Measurements from ENCODE around the gene SH3BP4. TPM values are rescaled to one million over a fixed set of nuclear protein-coding genes. Genes with fewer than 3 reads are reported as not detected.

Gene SH3BP4
- total RNA-seq, 1 donor from 2014 or later, result 44.1 TPM

DNA sequence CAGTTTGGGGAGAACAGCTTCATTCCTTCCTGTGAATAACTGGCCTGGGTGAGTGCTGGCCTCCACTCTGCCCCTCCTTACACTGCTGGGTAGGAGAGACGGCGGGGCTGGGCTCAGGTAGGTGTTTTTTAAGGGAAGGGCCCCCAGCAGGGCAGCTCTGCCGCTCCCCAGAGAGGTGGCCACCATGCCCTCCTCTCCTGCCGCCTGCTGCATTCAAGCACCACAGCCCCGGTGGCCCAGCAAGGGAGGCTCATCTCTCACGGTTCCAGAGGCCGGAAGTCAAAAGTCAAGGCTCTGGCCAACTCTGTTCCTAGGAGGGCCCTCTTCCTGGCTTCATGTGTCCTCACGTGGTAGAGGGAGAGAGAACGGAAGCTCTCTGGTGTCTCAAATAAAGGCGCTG lies 81.1 kb downstream of the SH3BP4 start:
- DNase-seq (ENCODE audit: low spot score in 2 of 2, unreplicated experiment in 2 of 2), result no peak
- Mint-ChIP-seq H3K4me1 (peaks cover 7% of the 10 kb centered on the region), H3K9me3 (no peaks in the 10 kb centered on the region), H3K27ac (no peak overlapping the region), H3K4me3 (no peak overlapping the region), H3K27me3 (ENCODE audit: low read depth) (no peaks in the 10 kb centered on the region), H3K36me3 (peaks cover 16% of the 10 kb centered on the region)
- TF ChIP-seq, protein P1, sequence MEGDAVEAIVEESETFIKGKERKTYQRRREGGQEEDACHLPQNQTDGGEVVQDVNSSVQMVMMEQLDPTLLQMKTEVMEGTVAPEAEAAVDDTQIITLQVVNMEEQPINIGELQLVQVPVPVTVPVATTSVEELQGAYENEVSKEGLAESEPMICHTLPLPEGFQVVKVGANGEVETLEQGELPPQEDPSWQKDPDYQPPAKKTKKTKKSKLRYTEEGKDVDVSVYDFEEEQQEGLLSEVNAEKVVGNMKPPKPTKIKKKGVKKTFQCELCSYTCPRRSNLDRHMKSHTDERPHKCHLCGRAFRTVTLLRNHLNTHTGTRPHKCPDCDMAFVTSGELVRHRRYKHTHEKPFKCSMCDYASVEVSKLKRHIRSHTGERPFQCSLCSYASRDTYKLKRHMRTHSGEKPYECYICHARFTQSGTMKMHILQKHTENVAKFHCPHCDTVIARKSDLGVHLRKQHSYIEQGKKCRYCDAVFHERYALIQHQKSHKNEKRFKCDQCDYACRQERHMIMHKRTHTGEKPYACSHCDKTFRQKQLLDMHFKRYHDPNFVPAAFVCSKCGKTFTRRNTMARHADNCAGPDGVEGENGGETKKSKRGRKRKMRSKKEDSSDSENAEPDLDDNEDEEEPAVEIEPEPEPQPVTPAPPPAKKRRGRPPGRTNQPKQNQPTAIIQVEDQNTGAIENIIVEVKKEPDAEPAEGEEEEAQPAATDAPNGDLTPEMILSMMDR (IDR thresholded peaks at IDR 0.05; ENCODE audit: unreplicated experiment), result no peak

DNA sequence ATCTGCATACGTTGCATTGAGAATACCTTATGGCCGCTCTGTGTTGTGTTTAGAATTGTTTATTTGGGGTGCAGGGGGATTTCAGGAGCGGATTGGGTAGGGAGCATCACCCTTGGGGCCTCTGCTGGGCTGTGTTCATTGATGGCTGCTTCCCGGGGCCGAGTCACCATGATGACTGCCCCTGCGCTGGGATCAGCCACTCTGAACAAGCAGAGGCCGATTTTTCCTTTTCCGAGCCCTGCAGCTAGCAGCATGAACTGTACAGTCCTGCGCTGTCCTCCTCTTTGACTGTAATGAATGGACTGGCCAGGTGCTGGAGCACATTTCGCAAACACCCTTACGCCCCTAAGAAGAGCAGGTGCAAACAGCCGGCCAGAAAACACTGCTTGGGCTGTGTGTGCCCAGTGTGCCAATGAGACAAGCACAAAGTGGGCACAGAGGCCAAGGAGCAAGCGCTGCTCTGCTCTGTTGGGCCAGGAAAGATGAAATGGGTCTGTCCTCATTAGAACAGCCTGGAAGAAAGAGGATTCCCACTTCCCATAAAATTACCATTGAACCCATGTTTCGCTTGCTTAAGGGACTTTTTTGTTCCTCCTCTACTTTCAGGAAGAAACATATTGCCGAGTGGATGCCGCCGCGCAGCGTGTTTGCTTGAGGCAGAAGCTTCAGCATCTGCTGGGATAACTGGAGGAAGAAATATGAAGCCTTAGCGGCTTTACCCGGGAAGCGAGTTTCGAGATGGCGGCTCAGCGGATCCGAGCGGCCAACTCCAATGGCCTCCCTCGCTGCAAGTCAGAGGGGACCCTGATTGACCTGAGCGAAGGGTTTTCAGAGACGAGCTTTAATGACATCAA lies 82.7 kb downstream of the SH3BP4 start:
- peaks cover 15% of the 10 kb centered on the region for H3K36me3 Mint-ChIP-seq

DNA sequence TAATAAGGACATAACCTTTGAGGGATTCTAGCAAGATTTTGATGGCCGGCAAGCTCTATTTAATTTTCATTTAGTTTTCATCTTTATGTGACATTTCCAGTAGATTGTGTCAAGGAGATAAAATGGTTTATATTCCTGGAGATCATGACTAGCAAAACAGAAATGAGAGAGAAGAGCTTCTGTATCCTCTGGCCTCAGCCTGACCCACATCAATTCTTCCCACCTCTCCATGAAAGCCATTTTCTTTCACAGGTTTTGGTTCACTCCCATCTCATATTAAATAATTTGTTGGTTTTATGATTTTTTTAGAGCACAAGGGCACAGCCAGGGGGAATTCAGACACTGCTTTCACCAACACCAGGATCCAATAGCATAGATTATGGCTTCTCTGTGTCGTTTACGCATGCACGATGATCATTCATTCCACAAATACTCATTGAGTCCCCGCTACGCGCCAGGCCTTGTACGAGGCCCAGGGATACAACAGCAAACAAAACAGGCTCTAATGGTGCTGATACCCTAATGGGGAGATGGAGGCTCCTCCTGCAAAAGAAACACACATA lies 85.9 kb downstream of the SH3BP4 start:
- H3K36me3 Mint-ChIP-seq, result peaks cover 36% of the 10 kb centered on the region
- peaks cover 7% of the 10 kb centered on the region for H3K4me1 Mint-ChIP-seq
- H3K27ac Mint-ChIP-seq, result peak overlapping the region; percentile 31
- no peak overlapping the region for H3K4me3 Mint-ChIP-seq
- DNase-seq (ENCODE audit: low spot score in 2 of 2, unreplicated experiment in 2 of 2), result no peak
- H3K9me3 Mint-ChIP-seq, result no peaks in the 10 kb centered on the region
- TF ChIP-seq, protein P1 (IDR thresholded peaks at IDR 0.05; ENCODE audit: unreplicated experiment), result no peak
- H3K27me3 Mint-ChIP-seq (ENCODE audit: low read depth), result no peaks in the 10 kb centered on the region

More for the DNA sequence above, 82.7 kb downstream of the SH3BP4 start:
- no peak overlapping the region for H3K4me3 Mint-ChIP-seq
- no peaks in the 10 kb centered on the region for H3K27me3 Mint-ChIP-seq (ENCODE audit: low read depth)
- DNase-seq (ENCODE audit: low spot score in 2 of 2, unreplicated experiment in 2 of 2), result no peak
- no peaks in the 10 kb centered on the region for H3K9me3 Mint-ChIP-seq
- no peak overlapping the region for H3K27ac Mint-ChIP-seq
- peaks cover 7% of the 10 kb centered on the region for H3K4me1 Mint-ChIP-seq
- TF ChIP-seq, protein P1 (IDR thresholded peaks at IDR 0.05; ENCODE audit: unreplicated experiment), result no peak

DNA sequence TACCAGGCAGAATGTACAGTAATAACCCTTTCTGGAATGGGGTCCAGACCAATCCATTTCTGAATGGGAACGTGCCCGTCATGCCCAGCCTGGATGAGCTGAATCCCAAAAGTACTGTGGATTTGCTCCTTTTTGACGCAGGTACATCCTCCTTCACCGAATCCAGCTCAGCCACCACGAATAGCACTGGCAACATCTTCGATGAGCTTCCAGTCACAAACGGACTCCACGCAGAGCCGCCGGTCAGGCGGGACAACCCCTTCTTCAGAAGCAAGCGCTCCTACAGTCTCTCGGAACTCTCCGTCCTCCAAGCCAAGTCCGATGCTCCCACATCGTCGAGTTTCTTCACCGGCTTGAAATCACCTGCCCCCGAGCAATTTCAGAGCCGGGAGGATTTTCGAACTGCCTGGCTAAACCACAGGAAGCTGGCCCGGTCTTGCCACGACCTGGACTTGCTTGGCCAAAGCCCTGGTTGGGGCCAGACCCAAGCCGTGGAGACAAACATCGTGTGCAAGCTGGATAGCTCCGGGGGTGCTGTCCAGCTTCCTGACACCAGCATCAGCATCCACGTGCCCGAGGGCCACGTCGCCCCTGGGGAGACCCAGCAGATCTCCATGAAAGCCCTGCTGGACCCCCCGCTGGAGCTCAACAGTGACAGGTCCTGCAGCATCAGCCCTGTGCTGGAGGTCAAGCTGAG lies 89.6 kb downstream of the SH3BP4 start:
- Mint-ChIP-seq H3K27ac (no peak overlapping the region), H3K4me1 (peaks cover 7% of the 10 kb centered on the region), H3K9me3 (no peaks in the 10 kb centered on the region), H3K4me3 (no peak overlapping the region), H3K36me3 (peaks cover 42% of the 10 kb centered on the region), H3K27me3 (ENCODE audit: low read depth) (no peaks in the 10 kb centered on the region)
- DNase-seq (ENCODE audit: low spot score in 2 of 2, unreplicated experiment in 2 of 2), result no peak
- TF ChIP-seq, protein P1 (IDR thresholded peaks at IDR 0.05; ENCODE audit: unreplicated experiment), result no peak

DNA sequence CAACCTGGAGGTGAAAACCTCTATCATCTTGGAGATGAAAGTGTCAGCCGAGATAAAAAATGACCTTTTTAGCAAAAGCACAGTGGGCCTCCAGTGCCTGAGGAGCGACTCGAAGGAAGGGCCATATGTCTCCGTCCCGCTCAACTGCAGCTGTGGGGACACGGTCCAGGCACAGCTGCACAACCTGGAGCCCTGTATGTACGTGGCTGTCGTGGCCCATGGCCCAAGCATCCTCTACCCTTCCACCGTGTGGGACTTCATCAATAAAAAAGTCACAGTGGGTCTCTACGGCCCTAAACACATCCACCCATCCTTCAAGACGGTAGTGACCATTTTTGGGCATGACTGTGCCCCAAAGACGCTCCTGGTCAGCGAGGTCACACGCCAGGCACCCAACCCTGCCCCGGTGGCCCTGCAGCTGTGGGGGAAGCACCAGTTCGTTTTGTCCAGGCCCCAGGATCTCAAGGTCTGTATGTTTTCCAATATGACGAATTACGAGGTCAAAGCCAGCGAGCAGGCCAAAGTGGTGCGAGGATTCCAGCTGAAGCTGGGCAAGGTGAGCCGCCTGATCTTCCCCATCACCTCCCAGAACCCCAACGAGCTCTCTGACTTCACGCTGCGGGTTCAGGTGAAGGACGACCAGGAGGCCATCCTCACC lies 90.2 kb downstream of the SH3BP4 start:
- peaks cover 49% of the 10 kb centered on the region for H3K36me3 Mint-ChIP-seq
- DNase-seq (ENCODE audit: low spot score in 2 of 2, unreplicated experiment in 2 of 2), result no peak
- no peaks in the 10 kb centered on the region for H3K27me3 Mint-ChIP-seq (ENCODE audit: low read depth)
- H3K4me3 Mint-ChIP-seq, result no peak overlapping the region
- TF ChIP-seq, protein P1 (IDR thresholded peaks at IDR 0.05; ENCODE audit: unreplicated experiment), result no peak
- H3K4me1 Mint-ChIP-seq, result peaks cover 7% of the 10 kb centered on the region
- no peak overlapping the region for H3K27ac Mint-ChIP-seq
- no peaks in the 10 kb centered on the region for H3K9me3 Mint-ChIP-seq
